NCI-H2029 (cell line): Measurements from ENCODE around the gene KRTAP20-2.

Experiments
- DNase-seq: peaks from one replicate; lab custom pipeline; 2025; lab: John Stamatoyannopoulos, UW

The KRTAP20-2 gene

GRCh38 chr21:30674312-30674711 is 39.3 kb downstream of the KRTAP20-2 start:
- no peak for DNase-seq

- no peak for DNase-seq
Measured at GRCh38 chr21:30676737-30677136, 41.7 kb downstream of the KRTAP20-2 start.

- no peak for DNase-seq
Measured at GRCh38 chr21:30680586-30680985, 45.6 kb downstream of the KRTAP20-2 start.

- no peak for DNase-seq
Measured at GRCh38 chr21:30684506-30684905, 49.5 kb downstream of the KRTAP20-2 start.
